ENCODE results near the gene AIRE.

DNA sequence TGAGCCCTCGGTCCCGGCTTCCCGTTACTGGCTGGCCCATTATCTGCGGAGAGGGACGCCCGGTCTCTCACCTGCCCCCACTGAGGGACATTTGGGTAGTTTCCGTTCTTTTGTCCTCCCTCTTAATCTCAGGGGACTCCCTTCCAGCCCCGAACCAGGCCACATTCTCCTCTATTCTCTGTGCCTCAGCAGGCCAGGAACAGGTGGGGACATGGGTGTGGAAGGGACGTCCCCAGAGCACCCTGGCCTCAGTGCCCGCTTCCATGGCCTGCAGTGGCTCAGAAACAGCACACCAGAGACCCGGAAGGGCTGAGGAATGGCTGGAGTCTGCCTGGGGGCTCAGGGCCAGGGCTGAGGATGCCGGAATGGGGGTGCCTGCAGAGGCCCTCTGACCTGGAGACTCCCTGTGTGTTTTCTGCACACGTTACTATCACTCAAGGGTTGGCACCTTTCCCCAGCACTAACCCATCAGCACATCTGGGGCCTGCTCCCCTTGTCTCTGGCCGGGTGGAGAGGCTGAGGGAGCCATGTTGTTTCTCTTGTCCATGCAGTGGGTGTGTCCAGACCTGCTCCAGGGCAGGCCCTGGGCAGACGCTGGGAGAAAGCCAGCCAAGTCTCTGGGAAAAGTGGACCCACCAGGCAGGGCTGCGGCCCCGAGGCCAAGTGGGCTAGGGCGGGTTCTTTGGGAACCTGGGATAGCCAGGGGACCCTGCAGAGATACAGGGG lies 14.0 kb upstream of the AIRE start:
- TF ChIP-seq, protein P1, sequence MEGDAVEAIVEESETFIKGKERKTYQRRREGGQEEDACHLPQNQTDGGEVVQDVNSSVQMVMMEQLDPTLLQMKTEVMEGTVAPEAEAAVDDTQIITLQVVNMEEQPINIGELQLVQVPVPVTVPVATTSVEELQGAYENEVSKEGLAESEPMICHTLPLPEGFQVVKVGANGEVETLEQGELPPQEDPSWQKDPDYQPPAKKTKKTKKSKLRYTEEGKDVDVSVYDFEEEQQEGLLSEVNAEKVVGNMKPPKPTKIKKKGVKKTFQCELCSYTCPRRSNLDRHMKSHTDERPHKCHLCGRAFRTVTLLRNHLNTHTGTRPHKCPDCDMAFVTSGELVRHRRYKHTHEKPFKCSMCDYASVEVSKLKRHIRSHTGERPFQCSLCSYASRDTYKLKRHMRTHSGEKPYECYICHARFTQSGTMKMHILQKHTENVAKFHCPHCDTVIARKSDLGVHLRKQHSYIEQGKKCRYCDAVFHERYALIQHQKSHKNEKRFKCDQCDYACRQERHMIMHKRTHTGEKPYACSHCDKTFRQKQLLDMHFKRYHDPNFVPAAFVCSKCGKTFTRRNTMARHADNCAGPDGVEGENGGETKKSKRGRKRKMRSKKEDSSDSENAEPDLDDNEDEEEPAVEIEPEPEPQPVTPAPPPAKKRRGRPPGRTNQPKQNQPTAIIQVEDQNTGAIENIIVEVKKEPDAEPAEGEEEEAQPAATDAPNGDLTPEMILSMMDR (IDR thresholded peaks at IDR 0.05), result no peak
- TF ChIP-seq POLR2A (IDR thresholded peaks at IDR 0.05) (no peak), POLR2AphosphoS5 (IDR thresholded peaks at IDR 0.05; ENCODE audit: insufficient read depth in 1 of 2, low read depth in 1 of 2) (no peak)
